GF-D8 (cell line): ENCODE results near the gene SSX4B.
"Not testable (repeated sequence)": the region's sequence is repeated elsewhere in the genome, so short reads cannot be mapped to it uniquely, and the experiment has no call there.

Experiments
- DNase-seq: peaks from one replicate; lab custom pipeline; 2025; lab: John Stamatoyannopoulos, UW

SSX4B gene, protein sequence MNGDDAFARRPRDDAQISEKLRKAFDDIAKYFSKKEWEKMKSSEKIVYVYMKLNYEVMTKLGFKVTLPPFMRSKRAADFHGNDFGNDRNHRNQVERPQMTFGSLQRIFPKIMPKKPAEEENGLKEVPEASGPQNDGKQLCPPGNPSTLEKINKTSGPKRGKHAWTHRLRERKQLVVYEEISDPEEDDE

DNA sequence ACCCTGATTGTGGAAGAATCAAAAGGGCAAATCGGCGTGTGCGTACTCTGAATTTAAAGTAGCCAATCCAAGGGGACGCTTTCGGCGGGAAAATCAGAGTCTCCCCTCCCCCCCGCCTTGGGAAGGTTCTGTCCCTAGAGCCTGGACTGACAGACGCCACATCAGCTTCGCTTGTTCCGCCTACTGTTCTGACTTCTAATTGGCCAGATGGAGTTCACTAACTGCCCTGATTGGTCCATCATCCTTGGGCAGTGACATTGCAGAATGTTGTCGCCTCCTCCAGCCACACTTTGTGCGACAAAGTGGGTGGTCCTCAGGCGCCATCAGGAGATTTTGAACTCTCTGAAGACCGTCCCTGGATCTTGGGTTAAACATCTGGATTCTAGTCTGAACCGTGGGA, at the start of gene SSX4B:
Gene SSX4B, minus strand, starts transcription at position 101 of the 400 bp plus-strand sequence. CDS start 588 bp downstream, outside the sequence.
- not testable (repeated sequence) for DNase-seq

DNA sequence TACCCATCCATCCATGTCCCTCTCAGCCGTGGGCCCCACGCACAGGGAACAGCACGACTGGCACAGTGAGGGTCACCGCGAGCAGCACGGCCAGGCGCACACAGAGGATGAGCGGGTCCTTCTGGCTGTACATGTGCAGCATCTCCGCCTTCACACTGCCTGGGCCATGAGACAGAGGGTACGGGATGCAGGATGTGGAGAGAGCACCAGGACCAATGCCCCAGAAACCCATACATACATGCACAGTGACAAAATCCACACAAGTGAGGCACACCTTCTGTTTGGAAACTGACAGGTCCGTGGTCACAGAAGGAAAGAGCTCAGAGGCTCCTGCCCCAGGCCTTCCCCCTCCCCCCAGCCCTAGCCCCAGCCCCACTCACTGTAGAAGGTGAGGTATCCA, 48.8 kb upstream of the SSX4B start:
- no peak for DNase-seq

DNA sequence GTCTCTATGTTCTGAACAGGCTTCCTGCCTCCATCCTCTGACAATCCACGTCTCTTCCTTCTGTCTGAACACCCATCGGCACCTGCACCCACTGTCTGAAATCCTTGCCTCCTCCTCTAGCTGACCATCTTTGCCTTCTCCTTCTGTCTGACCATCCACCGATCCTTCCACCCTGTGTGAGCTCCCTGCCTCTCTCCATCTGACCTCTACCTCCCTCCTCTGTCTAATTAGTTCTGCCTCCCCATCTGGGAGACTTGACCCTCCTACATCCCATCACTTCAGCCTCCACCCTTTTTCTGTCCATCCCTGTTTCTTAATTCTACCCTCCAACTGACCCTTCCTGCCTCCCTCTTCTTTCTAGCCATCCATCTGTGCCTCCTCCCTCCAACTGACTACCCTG, 48.3 kb upstream of the SSX4B start:
- DNase-seq = no peak

DNA sequence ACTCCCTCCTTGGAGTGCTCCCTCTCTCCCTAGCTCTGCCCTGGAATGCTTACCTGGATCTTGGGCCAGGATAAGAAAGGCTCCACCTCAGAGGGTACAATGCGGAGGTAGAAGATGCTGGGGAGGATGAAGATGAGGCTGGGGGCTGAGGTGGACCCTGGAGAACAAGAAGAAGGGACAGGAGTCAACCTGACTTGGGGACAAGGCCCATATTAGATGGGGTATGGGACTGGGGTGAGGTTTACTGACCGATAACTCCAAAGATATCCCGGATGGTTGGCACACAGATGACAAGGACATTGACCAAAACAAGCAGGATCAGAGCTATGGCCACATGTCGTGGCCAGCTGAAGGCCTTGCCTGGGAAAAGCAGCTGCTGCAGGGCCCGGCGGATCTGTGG, 47.7 kb upstream of the SSX4B start:
- DNase-seq = no peak

DNA sequence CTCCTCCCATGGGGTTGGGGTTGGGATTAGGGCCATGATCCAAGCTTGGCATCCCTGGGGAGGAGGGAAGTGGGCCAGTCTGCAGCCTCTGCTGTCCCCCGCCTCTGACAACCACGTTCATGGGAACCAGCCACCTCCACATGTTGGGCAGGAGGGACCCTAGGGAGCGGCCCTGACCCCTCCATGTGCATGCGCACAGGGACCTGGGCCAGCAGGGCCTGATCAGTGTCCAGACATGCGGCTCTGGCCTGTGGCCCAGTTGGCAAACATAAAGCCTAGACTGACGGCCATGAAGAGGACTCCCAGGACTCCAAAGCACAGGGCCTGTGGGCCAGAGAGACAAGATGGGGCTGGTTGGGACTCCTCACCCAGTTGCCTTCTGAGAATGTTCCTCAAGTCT, 47.0 kb upstream of the SSX4B start:
- DNase-seq = no peak

DNA sequence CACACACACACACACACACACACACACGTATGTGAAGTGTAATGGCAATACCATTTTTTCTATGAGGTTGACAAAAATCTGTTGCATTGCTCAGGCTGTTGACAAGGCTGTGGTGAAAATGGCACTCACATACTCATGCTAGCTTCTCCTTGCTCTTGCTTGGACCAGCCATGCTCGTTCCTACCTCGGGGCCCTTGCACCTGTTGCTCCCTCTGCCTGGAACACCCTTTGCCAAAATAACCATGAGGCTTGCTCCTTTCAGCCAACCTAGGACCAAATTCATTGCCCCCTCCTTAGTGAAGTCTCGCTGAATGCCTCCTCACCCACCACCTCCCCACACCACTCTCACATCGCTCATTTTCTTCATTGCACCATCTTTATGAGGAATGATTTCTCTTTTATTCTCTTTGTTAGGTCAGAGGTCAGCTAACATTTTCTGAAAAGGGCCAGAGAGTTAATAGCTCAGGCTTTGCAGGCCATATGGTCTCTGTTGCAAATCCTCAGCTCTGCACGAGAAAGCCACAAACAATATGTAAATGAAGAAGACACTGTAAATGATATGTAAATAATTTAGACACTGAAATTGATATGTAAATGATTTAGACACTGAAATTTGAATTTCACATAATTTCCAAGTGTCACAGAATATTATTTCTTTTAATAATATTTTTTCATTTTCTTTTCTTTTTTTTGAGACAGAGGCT, 45.0 kb upstream of the SSX4B start:
- DNase-seq = no peak

DNA sequence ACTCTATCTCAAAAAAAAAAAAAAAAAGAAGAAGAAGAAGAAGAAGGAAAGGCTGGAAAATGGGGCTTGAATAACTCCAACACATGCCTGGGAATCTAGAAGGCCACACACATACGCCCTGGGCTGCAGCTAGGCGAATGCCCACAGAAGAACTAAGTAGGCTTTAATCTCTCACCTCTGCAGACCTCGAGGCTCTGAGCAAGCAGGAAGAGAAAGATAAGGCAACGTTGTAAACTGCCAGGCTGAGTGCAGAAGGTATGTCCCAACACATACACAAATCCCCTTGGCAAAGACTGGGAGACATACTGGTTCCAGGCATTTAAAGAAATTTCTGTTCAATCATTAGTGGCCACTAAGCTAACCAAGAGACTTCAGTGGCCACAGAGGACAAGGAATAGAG, 39.9 kb upstream of the SSX4B start:
- DNase-seq = no peak

DNA sequence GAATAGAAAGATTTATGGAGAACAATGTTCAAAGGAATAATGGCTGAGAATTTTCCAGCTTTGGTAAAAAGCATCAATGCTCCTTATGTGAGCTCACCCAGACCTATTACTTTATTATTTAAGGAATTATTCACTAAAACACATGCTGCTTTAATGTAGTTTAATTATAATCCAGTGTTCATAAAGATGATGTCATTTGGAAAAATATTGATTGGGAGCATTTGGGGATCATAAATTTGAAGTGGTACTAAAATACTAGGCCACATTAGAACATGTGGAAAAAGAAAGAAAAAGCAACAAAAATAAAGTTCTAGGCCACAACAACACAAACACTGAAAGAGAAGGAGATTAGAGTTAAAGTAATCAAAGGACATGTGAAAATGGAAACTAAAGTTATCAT, 38.3 kb upstream of the SSX4B start:
- DNase-seq = no peak

DNA sequence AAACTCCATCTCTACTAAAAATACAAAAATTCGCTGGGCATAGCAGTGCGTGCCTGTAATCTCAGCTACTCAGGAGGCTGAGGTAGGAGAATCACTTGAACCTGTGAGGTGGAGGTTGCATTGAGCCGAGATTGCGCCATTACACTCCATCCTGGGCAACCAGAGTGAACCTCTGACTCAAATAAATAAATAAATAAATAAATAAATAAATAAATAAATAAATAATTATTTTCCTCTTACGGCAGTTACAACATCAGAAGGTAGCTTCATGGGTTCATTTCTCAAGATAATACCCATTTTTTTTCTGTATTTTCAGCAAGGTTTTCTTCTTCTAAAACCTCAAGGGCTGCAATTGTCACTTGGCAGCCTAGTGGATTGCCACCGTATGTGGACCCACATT, 35.4 kb upstream of the SSX4B start:
- DNase-seq = not testable (repeated sequence)

DNA sequence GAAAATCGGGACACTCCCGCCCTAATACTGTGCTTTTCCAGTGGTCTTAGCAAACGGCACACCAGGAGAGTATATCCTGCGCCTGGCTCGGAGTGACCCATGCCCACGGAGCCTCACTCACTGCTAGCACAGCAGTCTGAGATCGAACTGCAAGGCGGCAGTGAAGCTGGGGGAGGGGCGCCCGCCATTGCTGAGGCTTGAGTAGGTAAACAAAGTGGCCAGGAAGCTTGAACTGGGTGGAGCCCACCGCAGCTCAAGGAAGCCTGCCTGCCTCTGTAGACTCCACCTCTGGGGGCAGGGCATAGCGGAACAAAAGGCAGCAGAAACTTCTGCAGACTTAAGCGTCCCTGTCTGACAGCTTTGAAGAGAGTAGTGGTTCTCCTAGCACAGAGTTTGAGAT, 22.0 kb upstream of the SSX4B start:
- not testable (repeated sequence) for DNase-seq

DNA sequence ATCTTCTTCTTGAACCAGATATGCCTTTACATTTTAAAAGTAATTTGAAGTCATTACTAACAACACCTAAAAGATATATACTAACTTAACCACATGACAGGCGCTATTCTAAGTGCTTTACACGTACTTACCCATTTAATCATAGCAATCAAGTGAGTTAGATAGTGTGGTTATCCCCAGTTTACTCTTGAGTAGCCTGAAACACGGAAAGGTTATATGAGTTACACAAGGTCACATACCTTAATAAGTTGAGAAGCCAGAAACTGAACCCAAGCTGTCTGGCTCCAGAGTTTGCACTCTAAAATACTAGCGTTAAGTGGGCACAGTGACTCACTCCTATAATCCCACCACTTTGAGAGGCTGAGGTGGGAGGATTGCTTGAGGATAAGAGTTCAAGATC, 18.4 kb upstream of the SSX4B start:
- not testable (repeated sequence) for DNase-seq

DNA sequence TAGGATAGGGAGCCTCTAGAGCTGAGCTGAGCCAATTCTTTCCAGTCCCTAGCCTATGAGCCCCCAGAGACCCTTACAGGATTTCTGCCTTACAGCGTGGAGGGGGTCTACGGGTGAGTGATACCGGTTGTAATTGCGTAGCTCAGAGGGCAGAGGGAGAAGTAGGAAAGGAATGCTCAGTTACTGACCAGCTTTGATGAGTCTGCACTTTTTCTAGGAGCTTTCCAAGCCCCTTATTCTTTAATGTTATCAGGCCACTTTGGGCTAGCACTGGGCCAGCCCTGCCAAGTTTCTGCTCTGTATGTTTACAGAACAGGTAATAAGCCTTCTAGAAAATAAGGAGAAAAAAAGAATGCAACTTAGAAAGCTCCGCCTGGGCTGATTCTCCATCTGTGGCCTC, 17.8 kb upstream of the SSX4B start:
- DNase-seq = not testable (repeated sequence)

DNA sequence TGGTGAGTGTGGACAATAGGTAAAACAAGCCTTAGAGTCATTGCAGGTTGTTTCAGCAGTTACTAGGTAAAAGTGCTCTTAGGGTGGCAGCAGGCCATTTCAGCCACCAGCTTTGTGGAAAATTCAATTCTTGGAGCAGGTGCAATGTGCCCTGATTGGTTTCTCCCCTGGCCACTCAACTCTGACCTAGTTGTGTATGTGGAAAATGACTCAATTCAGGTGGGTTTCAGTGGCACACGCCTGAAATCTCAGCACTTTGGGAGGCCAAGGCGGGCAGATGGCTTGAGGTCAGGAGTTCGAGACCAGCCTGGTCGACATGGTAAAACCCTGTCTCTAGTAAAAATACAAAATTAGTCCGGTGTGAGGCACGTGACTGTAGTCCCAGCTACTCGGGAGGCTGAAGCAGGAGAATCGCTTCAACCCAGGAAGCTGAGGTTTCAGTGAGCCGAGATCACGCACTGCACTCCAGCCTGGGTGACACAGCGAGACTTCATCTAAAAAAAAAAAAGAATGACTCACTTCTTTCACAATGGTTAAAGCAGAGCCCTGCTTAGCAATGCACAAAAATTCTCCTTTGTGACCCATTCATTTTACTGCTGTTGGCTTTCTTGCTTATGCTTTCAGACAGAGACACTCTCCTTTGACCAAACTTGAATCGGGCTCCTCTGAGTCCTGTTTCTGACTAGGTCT, 15.4 kb upstream of the SSX4B start:
- DNase-seq = not testable (repeated sequence)

DNA sequence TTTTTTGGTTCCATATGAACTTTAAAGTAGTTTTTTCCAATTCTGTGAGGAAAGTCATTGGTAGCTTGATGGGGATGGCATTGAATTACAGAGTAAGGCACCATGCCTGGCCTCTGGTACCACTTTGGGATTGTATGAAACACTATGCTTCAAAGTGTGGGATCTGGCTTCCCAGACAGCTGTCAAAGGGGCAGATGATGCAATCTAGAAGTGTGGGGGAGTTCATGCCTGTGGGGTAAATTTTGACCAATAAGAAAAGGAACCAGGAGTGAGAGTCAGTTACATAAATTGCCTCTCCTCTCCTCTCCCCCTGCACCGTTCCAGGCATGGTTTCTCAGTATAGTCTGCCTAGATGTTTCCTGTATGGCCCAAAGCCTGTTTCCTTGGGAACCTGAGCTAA, 13.9 kb downstream of the SSX4B start:
- not testable (repeated sequence) for DNase-seq

DNA sequence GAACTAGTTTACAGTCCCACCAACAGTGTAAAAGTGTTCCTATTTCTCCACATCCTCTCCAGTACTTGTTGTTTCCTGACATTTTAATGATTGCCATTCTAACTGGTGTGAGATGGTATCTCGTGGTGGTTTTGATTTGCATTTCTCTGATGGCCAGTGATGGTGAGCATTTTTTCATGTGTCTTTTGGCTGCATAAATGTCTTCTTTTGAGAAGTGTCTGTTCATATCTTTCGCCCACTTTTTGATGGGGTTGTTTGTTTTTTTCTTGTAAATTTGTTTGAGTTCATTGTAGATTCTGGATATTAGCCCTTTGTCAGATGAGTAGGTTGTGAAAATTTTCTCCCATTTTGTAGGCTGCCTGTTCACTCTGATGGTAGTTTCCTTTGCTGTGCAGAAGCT, 14.8 kb downstream of the SSX4B start:
- DNase-seq = not testable (repeated sequence)

DNA sequence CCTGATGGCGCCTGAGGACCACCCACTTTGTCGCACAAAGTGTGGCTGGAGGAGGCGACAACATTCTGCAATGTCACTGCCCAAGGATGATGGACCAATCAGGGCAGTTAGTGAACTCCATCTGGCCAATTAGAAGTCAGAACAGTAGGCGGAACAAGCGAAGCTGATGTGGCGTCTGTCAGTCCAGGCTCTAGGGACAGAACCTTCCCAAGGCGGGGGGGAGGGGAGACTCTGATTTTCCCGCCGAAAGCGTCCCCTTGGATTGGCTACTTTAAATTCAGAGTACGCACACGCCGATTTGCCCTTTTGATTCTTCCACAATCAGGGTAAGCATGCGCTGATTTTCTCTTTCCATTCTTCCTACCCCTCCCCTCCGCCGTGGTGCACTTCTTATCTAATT, 28.5 kb downstream of the SSX4B start, which contains the start of gene SSX4:
Gene SSX4, plus strand, starts transcription at position 301 of the 400 bp plus-strand sequence. CDS start 515 bp downstream, outside the sequence.
- DNase-seq = not testable (repeated sequence)

DNA sequence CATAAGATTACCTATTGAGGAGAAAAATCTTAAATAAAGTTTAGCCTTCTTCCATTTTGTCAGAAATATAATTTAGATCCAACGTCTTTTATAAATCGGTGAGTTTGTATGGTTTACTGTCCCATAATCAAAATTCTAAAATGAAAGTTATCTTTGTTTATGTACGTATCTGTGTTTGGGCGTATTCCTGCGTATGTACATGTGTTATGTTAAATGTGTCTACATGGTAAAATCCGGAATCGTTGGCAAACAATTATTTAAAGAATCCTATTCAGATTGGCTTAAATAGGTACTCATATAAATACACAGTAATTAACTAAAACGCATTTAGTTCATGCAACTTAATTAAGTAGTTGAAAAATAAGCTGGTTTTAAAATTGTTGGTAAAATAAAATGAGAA, 41.4 kb downstream of the SSX4B start:
- not testable (repeated sequence) for DNase-seq

DNA sequence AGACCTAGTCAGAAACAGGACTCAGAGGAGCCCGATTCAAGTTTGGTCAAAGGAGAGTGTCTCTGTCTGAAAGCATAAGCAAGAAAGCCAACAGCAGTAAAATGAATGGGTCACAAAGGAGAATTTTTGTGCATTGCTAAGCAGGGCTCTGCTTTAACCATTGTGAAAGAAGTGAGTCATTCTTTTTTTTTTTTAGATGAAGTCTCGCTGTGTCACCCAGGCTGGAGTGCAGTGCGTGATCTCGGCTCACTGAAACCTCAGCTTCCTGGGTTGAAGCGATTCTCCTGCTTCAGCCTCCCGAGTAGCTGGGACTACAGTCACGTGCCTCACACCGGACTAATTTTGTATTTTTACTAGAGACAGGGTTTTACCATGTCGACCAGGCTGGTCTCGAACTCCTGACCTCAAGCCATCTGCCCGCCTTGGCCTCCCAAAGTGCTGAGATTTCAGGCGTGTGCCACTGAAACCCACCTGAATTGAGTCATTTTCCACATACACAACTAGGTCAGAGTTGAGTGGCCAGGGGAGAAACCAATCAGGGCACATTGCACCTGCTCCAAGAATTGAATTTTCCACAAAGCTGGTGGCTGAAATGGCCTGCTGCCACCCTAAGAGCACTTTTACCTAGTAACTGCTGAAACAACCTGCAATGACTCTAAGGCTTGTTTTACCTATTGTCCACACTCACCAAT, 43.9 kb downstream of the SSX4B start:
- not testable (repeated sequence) for DNase-seq

DNA sequence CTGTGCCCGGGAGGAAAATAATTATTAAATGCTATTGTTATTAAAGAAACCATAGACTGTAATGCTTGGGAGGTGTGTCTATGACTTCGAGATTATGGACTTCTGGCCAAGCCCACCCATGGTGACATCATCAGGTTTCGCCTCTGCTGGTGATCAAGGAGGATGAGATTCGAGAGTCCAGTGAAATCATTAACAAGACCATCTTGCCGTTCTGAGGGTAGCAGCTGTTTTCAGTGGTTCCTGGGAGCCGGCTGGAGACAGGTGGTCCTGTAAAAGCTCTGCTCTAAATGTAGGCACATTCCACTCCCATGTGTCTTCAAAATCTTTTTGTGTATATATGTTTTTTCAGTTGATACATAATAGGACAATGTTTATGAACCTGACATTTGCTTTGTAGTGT, 52.5 kb downstream of the SSX4B start:
- DNase-seq = not testable (repeated sequence)

DNA sequence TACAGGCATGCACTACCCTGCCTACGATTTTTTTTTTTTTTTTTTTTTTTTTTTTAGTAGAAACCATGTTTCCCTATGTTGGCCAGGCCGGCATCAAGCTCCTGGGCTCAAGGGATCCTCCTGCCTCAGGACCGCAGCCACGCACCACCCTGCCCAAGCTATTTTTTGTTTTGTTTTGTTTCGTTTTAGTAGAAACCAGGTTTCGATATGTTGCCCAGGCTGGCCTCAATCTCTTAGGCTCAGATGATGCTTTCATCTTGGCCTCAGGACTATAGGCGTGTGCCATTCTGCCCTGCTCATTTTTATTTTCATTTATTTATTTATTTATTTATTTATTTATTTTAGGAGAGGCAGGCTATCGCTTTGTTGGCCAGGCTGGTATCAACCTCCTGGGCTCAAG, 54.1 kb downstream of the SSX4B start:
- no peak for DNase-seq

DNA sequence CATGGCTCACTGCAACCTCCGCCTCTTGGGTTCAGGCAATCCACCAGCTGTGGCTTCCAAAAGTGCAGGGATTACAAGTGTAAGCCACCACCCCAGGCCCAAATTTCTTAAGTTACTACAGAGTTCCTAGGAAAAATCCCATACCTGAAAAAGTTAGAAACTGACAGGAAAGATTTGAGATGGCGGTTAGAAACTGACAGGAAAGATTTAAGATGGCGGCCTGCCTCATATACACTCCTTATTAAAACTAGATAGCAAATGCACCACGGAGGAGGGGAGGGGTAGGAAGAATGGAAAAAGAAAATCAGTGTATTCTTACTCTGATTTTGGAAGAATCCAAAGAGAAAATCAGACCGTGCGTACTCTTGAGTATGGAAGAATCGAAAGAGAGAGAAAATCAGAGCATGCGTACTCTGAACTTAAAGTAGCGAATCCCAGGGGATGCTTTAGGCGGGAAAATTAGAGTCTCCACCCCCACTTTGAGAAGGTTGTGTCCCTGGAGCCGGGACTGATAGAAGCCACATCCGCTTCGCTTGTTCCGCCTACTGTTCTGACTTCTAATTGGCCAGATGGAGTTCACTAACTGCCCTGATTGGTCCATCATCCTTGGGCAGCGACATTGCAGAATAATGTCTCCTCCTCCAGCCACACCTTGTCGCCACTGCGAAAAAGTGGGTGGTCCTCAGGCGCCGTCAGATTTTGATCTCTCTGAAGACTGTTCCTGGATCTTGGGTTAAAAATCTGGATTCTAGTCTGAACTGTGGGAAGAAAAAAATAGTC, 55.3 kb downstream of the SSX4B start, which contains the start of gene SSX3:
Gene SSX3, minus strand, starts transcription at position 389 of the 780 bp plus-strand sequence. CDS start 1,454 bp downstream, outside the sequence.
- DNase-seq = not testable (repeated sequence)
